HL-60 (cell line): ENCODE data around the gene LANCL2.

Experiments used
- GABPA ChIP-seq: IDR thresholded peaks from 2 replicates; pipeline ENCODE4 v1.6.1; 2012; ENCODE audit warnings: low read depth
- POLR2AphosphoS5 ChIP-seq: IDR thresholded peaks from 2 replicates; pipeline ENCODE4 v1.6.1; 2012; ENCODE audit warnings: low read depth
- TF ChIP-seq, protein P1 (sequence below): IDR thresholded peaks from one replicate; pipeline ENCODE4 v1.5.1; 2011; ENCODE audit warnings: low read length, control low read depth, inconsistent platforms; ENCODE audit not compliant: insufficient read depth

DNA sequence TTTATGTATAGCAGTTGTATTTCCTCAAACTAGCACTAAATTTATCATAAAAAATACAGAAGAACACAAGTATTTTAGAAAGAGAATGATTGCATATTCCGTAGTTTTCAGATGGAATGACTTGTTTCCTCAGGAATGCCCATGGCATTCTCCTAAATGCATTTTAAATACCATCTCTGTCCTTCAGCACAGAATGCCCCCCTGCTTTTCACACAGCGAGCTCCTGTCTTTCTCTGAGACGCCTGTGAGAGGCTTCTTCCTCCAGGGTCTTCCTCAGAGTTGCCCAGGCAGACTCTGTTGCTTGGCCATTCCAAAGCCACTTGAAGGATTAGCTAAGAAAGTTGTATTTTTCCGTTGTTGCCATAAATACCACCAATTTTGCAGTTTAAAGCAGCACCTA, 10.1 kb downstream of the LANCL2 start:
- TF ChIP-seq, protein P1, sequence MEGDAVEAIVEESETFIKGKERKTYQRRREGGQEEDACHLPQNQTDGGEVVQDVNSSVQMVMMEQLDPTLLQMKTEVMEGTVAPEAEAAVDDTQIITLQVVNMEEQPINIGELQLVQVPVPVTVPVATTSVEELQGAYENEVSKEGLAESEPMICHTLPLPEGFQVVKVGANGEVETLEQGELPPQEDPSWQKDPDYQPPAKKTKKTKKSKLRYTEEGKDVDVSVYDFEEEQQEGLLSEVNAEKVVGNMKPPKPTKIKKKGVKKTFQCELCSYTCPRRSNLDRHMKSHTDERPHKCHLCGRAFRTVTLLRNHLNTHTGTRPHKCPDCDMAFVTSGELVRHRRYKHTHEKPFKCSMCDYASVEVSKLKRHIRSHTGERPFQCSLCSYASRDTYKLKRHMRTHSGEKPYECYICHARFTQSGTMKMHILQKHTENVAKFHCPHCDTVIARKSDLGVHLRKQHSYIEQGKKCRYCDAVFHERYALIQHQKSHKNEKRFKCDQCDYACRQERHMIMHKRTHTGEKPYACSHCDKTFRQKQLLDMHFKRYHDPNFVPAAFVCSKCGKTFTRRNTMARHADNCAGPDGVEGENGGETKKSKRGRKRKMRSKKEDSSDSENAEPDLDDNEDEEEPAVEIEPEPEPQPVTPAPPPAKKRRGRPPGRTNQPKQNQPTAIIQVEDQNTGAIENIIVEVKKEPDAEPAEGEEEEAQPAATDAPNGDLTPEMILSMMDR, result no peak
- no peak for TF ChIP-seq POLR2AphosphoS5
- no peak for TF ChIP-seq GABPA
